ENCODE measurements around the gene NYAP2. TPM values are rescaled to one million over a fixed set of nuclear protein-coding genes. Genes with fewer than 3 reads are reported as not detected.

NYAP2 gene
- total and polyA plus RNA-seq, 2 of the 4 experiments (the other 2 are of a cell fraction): not detected

GRCh38 chr2:225534697-225535096, 135.2 kb downstream of the NYAP2 start:
- intact Hi-C loops (cut with micrococcal nuclease) (no loop called here), in situ Hi-C loops (cut with MboI; ENCODE audit: low sequenced_read_pairs) (no loop called here), dilution Hi-C loops (cut with HindIII; ENCODE audit: low sequenced_read_pairs, unreplicated experiment) (no loop called here)
- no peaks in the 10 kb centered on the region for H3K36me3 ChIP-seq (ENCODE audit: control insufficient read depth, insufficient read depth, low read length)
- no peaks in the 10 kb centered on the region for H4K20me1 ChIP-seq (ENCODE audit: insufficient read depth, low read length)
- no peak overlapping the region for H3K4ac ChIP-seq (ENCODE audit: low read depth, low read length)
- H2BK15ac ChIP-seq (ENCODE audit: low read depth, low read length): no peak overlapping the region
- H3K23ac ChIP-seq (ENCODE audit: low read depth, low read length): no peak overlapping the region
- BruUV-seq (replicated peaks): no TSS peak
- H3K14ac ChIP-seq (replicated peaks; ENCODE audit: low read depth, low read length): no peak overlapping the region
- no peak overlapping the region for H3K27ac ChIP-seq (ENCODE audit: insufficient read depth, low read length)
- no peaks in the 10 kb centered on the region for H3K79me1 ChIP-seq (ENCODE audit: low read depth in 1 of 2, low read length in 2 of 2)
- H4K8ac ChIP-seq (ENCODE audit: low read depth in 2 of 2, low read length in 2 of 2): no peak overlapping the region
- no peaks in the 10 kb centered on the region for H3K9me1 ChIP-seq (ENCODE audit: insufficient read depth, low read length)
- H3K9me3 ChIP-seq (ENCODE audit: control insufficient read depth, insufficient read depth, low read length): no peaks in the 10 kb centered on the region
- TF ChIP-seq ELK1 (IDR thresholded peaks at IDR 0.05; ENCODE audit: borderline replicate concordance, low read depth, low read length) (no peak), MAZ (IDR thresholded peaks at IDR 0.05; ENCODE audit: borderline replicate concordance, low read depth, low read length) (no peak), NFE2L2 (IDR thresholded peaks at IDR 0.05; ENCODE audit: low read depth, low read length) (no peak), RAD21 (IDR thresholded peaks at IDR 0.05; ENCODE audit: low read length) (no peak), FOS (IDR thresholded peaks at IDR 0.05; ENCODE audit: low read depth, low read length) (no peak), CEBPB (IDR thresholded peaks at IDR 0.05; ENCODE audit: low read depth, low read length) (no peak), SMC3 (IDR thresholded peaks at IDR 0.05; ENCODE audit: low read depth, low read length) (no peak)
- H3K4me2 ChIP-seq (ENCODE audit: low read depth, low read length): no peak overlapping the region
- H4K91ac ChIP-seq (ENCODE audit: insufficient read depth, low read depth, low read length): no peak overlapping the region
- no peak overlapping the region for H2BK5ac ChIP-seq (ENCODE audit: low read depth, low read length, poor library complexity, severe bottlenecking)
- DNase-seq (no peak), ATAC-seq (ENCODE audit: low read depth) (no peak)
- no peak overlapping the region for H2BK120ac ChIP-seq (ENCODE audit: low read depth, low read length)
- no peak overlapping the region for H2BK20ac ChIP-seq (ENCODE audit: low read depth, low read length)
- 96% methylated on average over 3 of the region's 4 CpGs; no CpG with 5 or more reads in 1 of the 2 experiments for WGBS, 2 experiments (ENCODE audit: extremely low coverage in 2 of 2, insufficient read length in 1 of 2)
- H3K4me1 ChIP-seq (ENCODE audit: control insufficient read depth, insufficient read depth, low read length): no peaks in the 10 kb centered on the region
- no peak overlapping the region for H2AK5ac ChIP-seq (ENCODE audit: low read depth, low read length)
- H3K56ac ChIP-seq (ENCODE audit: extremely low read depth, insufficient read depth, low read length): no peak overlapping the region
- no peak overlapping the region for H3K4me3 ChIP-seq (ENCODE audit: insufficient read depth, low read depth, low read length)
- H3K27me3 ChIP-seq (ENCODE audit: control insufficient read depth, insufficient read depth, low read length): peaks cover 1% of the 10 kb centered on the region; the same call in 1 of the 2 replicates
- no peak overlapping the region for H2AK9ac ChIP-seq (replicated peaks; ENCODE audit: low read depth, low read length, poor library complexity)
- CTCF ChIA-PET: no interaction called here
- POLR2A ChIA-PET (ENCODE audit: unreplicated experiment): no interaction called here
- no peak overlapping the region for H4K5ac ChIP-seq (ENCODE audit: low read depth, low read length)
- H3K9ac ChIP-seq (ENCODE audit: low read depth, low read length): no peak overlapping the region
- H2AFZ ChIP-seq (replicated peaks; ENCODE audit: low read length, poor library complexity): no peak overlapping the region
- no peak overlapping the region for H3K18ac ChIP-seq (ENCODE audit: low read depth, low read length)
